HG03139 (cell line): ENCODE data around the gene FAU.

Experiments
- ATAC-seq: cut with Tn5 transposase; IDR thresholded peaks from one replicate; pipeline ENCODE4 v1.9.1; 2021; ENCODE audit not compliant: unreplicated experiment

The FAU gene

GRCh38 chr11:65083834-65084597 is 37.9 kb downstream of the FAU start, which contains the start of the genes CDCA5 and ZFPL1:
Gene CDCA5 (minus strand): TSS chr11:65084040. CDS start chr11:65083978, 62 bp downstream.
Gene ZFPL1 (plus strand): TSS chr11:65084222. CDS start chr11:65084699, 477 bp downstream.
- peak; percentile 68 for ATAC-seq

GRCh38 chr11:65083134-65083833 is 38.6 kb downstream of the FAU start:
- peak; percentile 12 for ATAC-seq

- no peak for ATAC-seq
These were observed 43.1 kb downstream of the FAU start for GRCh38 chr11:65078786-65079342.

- no peak for ATAC-seq
These were observed 43.8 kb downstream of the FAU start for GRCh38 chr11:65078151-65078550.

GRCh38 chr11:65077451-65077850 is 44.5 kb downstream of the FAU start:
- no peak for ATAC-seq

- ATAC-seq: no peak
These were observed 49.3 kb downstream of the FAU start for GRCh38 chr11:65072631-65072966.

- no peak for ATAC-seq
These were observed 49.9 kb downstream of the FAU start for GRCh38 chr11:65071907-65072630.
